ENCODE data around the gene TTC16.

Gene TTC16

GRCh38 chr9:127698386-127698785 lies 17.5 kb upstream of the TTC16 start:
- DNase-seq = no peak

DNA sequence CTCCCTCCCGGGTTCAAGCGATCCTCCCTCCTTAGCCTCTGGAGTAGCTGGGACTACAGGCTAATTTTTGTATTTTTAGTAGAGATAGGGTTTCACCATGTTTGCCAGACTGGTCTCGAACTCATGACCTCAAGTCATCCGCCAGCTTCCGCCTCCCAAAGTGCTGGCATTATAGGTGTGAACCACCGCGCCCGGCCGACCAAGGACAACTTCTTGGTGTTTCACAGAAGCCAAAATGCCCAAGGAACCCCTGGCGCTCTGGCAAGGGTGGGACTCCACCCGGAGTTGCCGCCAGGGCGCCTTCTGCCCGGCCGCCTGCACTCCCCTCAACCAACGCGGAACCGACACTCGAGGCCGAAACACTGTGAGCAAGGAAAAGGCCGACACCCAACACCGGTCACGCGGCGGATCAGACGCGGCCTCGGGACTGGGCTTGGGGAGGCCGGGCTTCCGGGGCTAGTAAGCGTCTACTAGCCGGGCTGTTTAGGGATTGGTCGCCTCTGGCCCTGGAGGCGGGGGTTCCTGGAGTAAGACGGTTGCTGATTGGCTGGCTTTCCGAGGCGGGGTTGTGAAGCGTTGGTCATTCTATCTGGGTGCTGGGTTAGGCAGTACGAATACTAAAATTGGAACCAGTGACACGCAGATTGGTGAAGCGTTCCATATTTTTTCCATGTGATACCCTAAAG lies 16.8 kb upstream of the TTC16 start:
- peak; percentile 97 for DNase-seq

DNA sequence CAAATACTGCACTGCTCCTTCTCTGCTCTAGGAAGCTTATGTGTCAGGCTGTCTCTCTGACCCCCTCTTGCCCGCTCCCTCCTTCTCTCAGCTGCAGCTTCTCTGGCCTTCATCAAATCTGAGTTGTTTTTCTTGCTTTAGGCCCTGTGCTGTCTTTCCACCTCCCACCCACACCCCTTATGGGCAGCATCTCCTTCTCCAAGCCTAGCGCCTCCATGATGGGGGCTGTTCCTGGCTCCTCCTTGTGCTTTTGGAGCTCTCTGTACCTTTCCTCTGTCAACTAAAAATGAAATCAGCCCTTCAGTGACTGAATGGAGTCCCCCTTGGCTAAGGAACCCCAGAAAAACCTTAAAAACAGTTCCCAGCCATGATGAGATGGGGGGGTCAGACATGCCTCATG lies 15.7 kb upstream of the TTC16 start:
- DNase-seq = no peak

- no peak for DNase-seq
Measured at GRCh38 chr9:127700594-127701255, 15.2 kb upstream of the TTC16 start.

DNA sequence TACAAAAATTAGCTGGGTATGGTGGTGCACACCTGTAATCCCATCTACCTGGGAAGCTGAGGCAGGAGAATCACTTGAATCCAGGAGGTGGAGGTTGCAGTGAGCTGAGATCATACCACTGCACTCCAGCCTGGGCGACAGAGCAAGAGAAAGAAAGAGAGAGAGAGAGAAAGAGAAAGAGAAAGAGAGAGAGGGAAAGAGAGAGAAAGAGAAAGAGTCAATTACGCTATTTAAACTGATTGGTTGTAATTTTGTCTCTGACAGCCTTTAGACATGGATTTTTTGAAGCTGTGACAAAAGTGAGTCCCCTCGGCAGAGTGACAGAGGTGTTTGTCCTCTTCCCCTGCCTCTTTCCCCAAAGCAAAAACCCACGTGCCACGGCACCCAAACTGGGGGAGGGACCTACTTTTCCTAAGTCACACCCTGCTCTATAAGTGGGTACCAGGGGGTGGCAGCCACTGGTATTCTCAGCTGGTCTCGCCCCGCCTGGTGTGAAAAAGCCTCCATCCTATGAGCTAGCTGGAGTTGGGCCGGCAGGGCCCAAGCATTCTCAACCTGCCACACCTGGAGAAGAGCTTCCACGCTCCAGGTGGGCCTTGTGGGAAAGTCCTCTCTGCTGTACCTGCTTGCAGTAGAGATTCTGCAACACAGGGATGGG lies 12.5 kb upstream of the TTC16 start:
- no peak for DNase-seq

GRCh38 chr9:127705577-127706379 lies 10.1 kb upstream of the TTC16 start:
- DNase-seq = no peak

GRCh38 chr9:127706836-127707241 lies 9.0 kb upstream of the TTC16 start, which contains the start of gene CFAP157:
TSS of gene CFAP157 (plus strand) at chr9:127706988. CDS start at chr9:127707032, 44 bp downstream.
- no peak for DNase-seq

DNA sequence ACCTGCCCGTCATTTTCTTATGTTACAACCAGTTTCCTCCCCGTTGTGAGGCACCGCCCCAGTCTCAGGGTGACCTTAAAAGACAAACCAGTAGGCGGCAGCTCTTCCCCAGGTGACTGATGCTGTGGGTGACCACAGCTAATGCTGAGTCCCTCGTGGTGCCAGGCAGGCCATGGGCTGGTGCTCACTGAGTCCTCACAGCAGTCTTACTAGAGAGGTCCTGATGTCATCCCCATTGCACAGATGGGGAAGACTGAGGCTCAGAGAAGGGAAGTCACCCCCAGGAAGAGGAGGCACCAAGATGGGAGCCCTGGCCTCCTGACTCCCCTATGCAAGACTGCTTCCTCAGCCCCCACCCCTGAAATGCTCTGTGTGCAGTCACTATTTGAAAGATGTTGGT lies 8.1 kb upstream of the TTC16 start:
- DNase-seq = no peak

DNA sequence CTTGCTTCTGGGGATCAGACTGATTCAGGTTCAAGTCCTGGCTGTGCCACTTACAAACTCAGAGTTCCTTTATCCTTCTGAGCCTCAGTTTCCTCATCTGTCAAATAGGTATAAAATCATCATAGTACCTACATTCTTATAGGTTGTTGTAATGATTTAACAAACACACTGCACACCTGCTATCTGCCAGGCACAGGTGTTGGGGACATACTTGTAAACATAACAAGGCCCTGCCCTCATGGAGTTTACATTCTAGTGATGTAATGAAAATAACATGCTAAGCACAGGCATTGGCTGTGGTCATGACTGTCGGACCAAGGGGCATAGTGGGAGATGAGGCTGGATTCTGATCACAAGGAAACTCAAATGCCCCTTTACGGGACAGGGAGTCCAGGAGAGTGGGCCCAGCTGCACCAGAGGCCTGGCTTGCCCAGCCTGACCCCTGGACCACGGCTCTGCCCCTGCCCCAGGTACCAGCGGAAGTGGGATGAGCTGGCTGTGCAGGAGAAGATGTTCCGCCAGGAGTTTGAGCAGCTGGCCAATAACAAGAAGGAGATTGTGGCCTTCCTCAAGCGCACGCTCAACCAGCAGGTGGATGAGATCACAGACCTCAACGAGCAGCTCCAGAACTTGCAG lies 6.8 kb upstream of the TTC16 start:
- no peak for DNase-seq

GRCh38 chr9:127710204-127710783 lies 5.6 kb upstream of the TTC16 start:
- no peak for DNase-seq

DNA sequence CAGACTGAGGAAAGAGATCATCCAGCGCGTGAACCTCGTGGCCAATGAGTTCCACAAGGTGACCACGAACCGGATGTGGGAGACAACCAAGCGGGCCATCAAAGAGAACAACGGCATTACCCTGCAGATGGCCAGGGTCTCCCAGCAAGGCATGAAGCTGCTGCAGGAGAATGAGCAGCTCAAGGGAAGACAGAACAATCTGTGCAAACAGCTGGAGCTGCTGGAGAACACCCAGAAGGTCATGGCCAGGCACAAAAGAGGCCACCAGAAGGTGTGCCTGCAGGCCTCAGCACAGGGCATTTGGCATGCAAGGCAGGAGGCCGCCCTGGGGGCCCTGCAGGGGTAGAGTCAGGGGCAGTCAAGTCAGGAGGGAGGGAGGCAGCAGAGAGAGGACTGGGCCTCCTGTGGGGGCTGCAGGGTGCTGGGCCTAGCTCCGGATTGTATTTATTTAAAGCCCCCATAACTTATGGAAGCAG lies 4.6 kb upstream of the TTC16 start:
- peak; percentile 24 for DNase-seq

DNA sequence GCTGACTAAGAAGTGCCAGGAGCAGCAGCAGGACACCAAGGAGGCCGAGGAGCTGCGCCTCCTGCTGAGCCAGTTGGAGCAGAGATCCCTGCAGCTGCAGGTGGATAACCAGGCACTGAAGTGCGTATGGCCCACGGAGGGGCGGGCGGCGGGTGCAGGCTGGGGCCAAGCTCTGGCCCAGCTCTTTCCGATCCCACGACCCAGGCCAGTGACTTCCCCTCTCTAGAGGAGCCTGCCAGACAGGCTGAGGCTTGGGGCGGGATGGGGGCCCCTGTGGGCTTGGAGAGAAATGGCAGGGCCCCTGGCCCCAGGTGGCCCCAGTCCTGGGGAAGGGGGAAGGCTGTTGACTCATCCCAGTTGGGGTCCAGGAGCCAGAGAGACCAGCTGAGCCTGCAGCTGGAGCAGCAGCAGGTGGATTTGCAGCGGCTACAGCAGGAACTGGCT lies 4.0 kb upstream of the TTC16 start:
- DNase-seq = peak; percentile 52

DNA sequence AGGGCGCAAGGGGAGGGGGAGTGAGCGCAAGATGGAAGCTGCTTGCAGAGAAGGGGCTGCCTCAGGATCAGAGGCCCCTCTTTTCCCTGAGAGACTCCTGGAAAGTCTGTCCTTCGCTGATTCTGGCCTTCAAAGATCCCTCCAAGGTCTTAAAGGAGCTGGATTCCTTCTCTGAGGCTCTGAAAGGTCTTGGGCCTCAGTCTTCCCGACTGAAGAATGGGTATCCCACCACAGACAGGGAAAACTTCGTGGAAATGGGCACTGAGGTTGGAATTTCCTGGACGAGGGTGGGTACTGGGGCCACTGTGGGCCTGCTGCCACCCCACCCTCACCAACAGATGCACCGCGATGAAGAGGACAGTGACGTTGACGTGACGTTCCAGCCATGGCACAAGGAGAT lies 3.5 kb upstream of the TTC16 start:
- DNase-seq = no peak

DNA sequence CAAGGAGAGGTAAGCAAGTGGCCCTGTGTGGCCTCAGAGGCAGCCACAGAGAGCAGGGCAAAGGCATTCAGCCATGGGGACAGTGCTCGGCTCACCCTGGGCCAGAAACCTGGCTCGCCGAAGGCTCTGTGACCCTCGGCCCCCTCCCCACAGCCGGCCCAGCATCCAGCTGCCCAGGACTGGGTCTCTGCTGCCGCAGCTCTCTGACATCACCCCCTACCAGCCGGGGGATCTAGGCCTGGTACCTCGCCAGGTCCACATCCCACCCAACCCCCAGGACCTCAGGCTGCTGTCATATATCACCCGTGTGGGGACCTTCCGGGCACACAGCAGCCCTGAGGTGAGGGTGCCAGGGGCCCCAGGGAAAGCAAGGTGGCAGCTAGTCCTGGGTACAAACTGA lies 3.0 kb upstream of the TTC16 start:
- DNase-seq = no peak

- no peak for DNase-seq
Measured at GRCh38 chr9:127714020-127714750, 1.7 kb upstream of the TTC16 start.

- DNase-seq = peak; percentile 33
Measured at GRCh38 chr9:127714951-127715469, 869 bp upstream of the TTC16 start.

- DNase-seq = no peak
Measured at GRCh38 chr9:127716412-127716811, 533 bp downstream of the TTC16 start.

DNA sequence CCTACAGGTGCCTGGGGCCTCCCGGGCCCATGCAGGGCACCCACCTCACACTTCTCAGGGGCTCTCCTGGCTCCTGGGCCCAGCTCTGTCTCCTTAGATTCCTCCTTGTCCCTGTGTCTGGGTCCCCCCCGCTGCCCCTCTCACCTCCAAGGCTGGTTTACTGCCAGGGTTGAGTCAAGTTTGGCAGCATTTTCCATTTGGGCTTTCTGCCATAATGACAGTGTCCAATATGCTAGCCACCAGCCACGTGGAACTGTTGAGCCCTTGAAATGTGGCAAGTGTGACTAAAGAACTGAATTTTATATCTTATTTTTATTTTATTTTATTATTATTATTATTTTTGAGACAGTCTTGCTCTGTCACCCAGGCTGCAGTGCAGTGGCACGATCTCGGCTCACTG lies 1.9 kb downstream of the TTC16 start:
- DNase-seq = no peak

DNA sequence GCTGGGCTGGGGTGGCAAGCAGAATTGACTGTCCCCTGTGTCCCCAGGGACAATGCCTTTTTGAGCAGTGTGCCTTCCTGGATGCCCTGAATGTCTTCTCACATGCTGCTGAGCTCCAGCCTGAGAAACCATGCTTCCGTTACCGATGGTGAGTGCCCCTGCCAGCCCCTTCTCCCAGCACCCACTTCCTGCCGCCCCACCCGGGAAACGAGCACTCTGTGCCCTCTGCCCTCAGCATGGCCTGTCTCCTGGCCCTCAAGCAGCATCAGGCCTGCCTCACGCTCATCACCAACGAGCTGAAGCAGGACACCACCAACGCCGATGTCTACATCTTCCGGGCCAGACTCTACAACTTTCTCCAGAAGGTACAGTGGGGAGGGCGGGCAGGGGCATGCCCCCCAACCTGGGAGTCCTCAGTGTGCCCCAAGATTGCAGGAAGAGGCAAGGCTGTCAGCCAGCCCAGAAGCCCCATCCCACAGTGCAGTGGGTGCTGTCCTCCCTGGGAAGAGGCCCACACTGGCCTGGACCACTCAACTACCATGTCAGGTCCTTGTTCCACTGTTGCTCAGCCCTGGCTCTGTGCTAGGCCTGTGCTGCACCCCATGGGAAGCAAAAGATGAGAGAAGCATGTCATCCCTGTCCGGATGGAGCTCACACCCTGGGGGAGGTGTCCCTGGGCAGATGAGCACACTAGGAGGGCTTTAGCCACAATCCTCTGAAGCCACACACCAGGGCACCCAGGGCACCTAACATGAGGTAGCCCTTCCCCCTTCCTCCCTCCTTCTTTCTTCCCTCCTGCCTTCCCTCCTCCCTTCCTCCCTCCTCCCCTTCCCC lies 4.4 kb downstream of the TTC16 start:
- no peak for DNase-seq

GRCh38 chr9:127720865-127721227 lies 5.0 kb downstream of the TTC16 start:
- no peak for DNase-seq

Measured in right hindlimb (tissue), 1 donor.